Germinal center (tissue), 1 donor: Measurements from ENCODE around the gene MSH5.
A peak's percentile ranks its signal among the peaks of the same experiment; 100 is the strongest.
"Not testable (repeated sequence)": the region's sequence is repeated elsewhere in the genome, so short reads cannot be mapped to it uniquely, and the experiment has no call there.

Experiments
- DNase-seq: peaks from one replicate; pipeline ENCODE4 v3.0.0; 2012; ENCODE audit warnings: mixed read lengths, low spot score

MSH5 gene

GRCh38 chr6:31739639-31740396, at the start of gene MSH5:
MSH5 (plus strand) TSS chr6:31740005; CDS start chr6:31740467, 462 bp downstream.
- DNase-seq: peak; percentile 98

- DNase-seq: no peak
Observed at GRCh38 chr6:31690231-31691077, 49.4 kb upstream of the MSH5 start.

- no peak for DNase-seq
Observed at GRCh38 chr6:31691078-31691463, 48.7 kb upstream of the MSH5 start.

GRCh38 chr6:31691564-31692108, 48.2 kb upstream of the MSH5 start:
- no peak for DNase-seq

- DNase-seq: no peak
Observed at GRCh38 chr6:31692353-31692752, 47.5 kb upstream of the MSH5 start.

GRCh38 chr6:31692886-31693285, 46.9 kb upstream of the MSH5 start:
- no peak for DNase-seq

- no peak for DNase-seq
Observed at GRCh38 chr6:31693535-31693934, 46.3 kb upstream of the MSH5 start.

- DNase-seq: no peak
Observed at GRCh38 chr6:31697555-31697954, 42.2 kb upstream of the MSH5 start.

- DNase-seq: no peak
Observed at GRCh38 chr6:31700740-31701401, 38.9 kb upstream of the MSH5 start.

- no peak for DNase-seq
Observed at GRCh38 chr6:31701666-31702404, 38.0 kb upstream of the MSH5 start.

GRCh38 chr6:31702405-31702818, 37.4 kb upstream of the MSH5 start:
- peak; percentile 33 for DNase-seq

GRCh38 chr6:31702819-31703716, 36.7 kb upstream of the MSH5 start, which contains the start of gene ABHD16A:
ABHD16A (minus strand) TSS chr6:31703324; CDS start chr6:31703281, 43 bp downstream.
- DNase-seq: peak; percentile 99

GRCh38 chr6:31705931-31706330, 33.9 kb upstream of the MSH5 start:
- no peak for DNase-seq

- no peak for DNase-seq
Observed at GRCh38 chr6:31706599-31706998, 33.2 kb upstream of the MSH5 start, which contains the start of gene LY6G6F. LY6G6F (plus strand) TSS chr6:31706866; CDS start chr6:31706907, 41 bp downstream.

GRCh38 chr6:31707701-31708100, 32.1 kb upstream of the MSH5 start:
- no peak for DNase-seq

- DNase-seq: no peak
Observed at GRCh38 chr6:31708224-31708623, 31.6 kb upstream of the MSH5 start.

GRCh38 chr6:31709157-31709556, 30.6 kb upstream of the MSH5 start:
- not testable (repeated sequence) for DNase-seq

- DNase-seq: no peak
Observed at GRCh38 chr6:31710523-31711219, 29.1 kb upstream of the MSH5 start.

GRCh38 chr6:31711233-31711632, 28.6 kb upstream of the MSH5 start:
- no peak for DNase-seq

GRCh38 chr6:31712296-31712695, 27.5 kb upstream of the MSH5 start:
- no peak for DNase-seq
